Suppressor macrophage treated with lipopolysaccharide for 4 hours (primary cell): Measurements from ENCODE around the gene KCNMB2.
"Not testable (repeated sequence)": the region's sequence is repeated elsewhere in the genome, so short reads cannot be mapped to it uniquely, and the experiment has no call there.

Experiments
- DNase-seq: peaks from one replicate; pipeline ENCODE4 v3.0.0-alpha.2; 2020

KCNMB2 gene

GRCh38 chr3:178536211-178537079 lies at the start of gene KCNMB2:
Gene KCNMB2, plus strand, starts transcription at chr3:178536436.
- no peak for DNase-seq

- DNase-seq, result no peak
Measured at GRCh38 chr3:178486903-178487302, 49.3 kb upstream of the KCNMB2 start.

- no peak for DNase-seq
Measured at GRCh38 chr3:178487752-178488151, 48.5 kb upstream of the KCNMB2 start.

GRCh38 chr3:178491751-178492150 lies 44.5 kb upstream of the KCNMB2 start:
- no peak for DNase-seq

- no peak for DNase-seq
Measured at GRCh38 chr3:178492491-178492890, 43.7 kb upstream of the KCNMB2 start.

GRCh38 chr3:178494386-178494785 lies 41.9 kb upstream of the KCNMB2 start:
- DNase-seq, result no peak

- no peak for DNase-seq
Measured at GRCh38 chr3:178496911-178497310, 39.3 kb upstream of the KCNMB2 start.

GRCh38 chr3:178498871-178499270 lies 37.4 kb upstream of the KCNMB2 start:
- DNase-seq, result no peak

- DNase-seq, result no peak
Measured at GRCh38 chr3:178500631-178501030, 35.6 kb upstream of the KCNMB2 start.

GRCh38 chr3:178504128-178504527 lies 32.1 kb upstream of the KCNMB2 start:
- DNase-seq, result no peak

GRCh38 chr3:178505832-178506231 lies 30.4 kb upstream of the KCNMB2 start:
- DNase-seq, result no peak

- no peak for DNase-seq
Measured at GRCh38 chr3:178507507-178508442, 28.5 kb upstream of the KCNMB2 start.

GRCh38 chr3:178508443-178508825 lies 27.8 kb upstream of the KCNMB2 start:
- DNase-seq, result no peak

GRCh38 chr3:178510496-178510895 lies 25.7 kb upstream of the KCNMB2 start:
- DNase-seq, result no peak

- DNase-seq, result no peak
Measured at GRCh38 chr3:178512647-178513046, 23.6 kb upstream of the KCNMB2 start.

GRCh38 chr3:178513546-178514380 lies 22.5 kb upstream of the KCNMB2 start:
- DNase-seq, result no peak

GRCh38 chr3:178514401-178514800 lies 21.8 kb upstream of the KCNMB2 start:
- no peak for DNase-seq

GRCh38 chr3:178515076-178515744 lies 21.0 kb upstream of the KCNMB2 start:
- not testable (repeated sequence) for DNase-seq

GRCh38 chr3:178517665-178518334 lies 18.4 kb upstream of the KCNMB2 start:
- no peak for DNase-seq

- DNase-seq, result no peak
Measured at GRCh38 chr3:178518660-178519396, 17.4 kb upstream of the KCNMB2 start.

- no peak for DNase-seq
Measured at GRCh38 chr3:178519701-178520100, 16.5 kb upstream of the KCNMB2 start.
